EH (cell line): ENCODE results near the gene ATF1.
"Not testable (repeated sequence)": the region's sequence is repeated elsewhere in the genome, so short reads cannot be mapped to it uniquely, and the experiment has no call there.

ENCODE experiments used
- DNase-seq: peaks from one replicate; pipeline ENCODE4 v3.0.0-alpha.2; 2015; ENCODE audit warnings: low read depth

Gene ATF1

GRCh38 chr12:50859621-50860310, 95.9 kb downstream of the ATF1 start:
- DNase-seq = no peak

GRCh38 chr12:50862316-50862715, 98.4 kb downstream of the ATF1 start:
- DNase-seq = peak; percentile 83

GRCh38 chr12:50865266-50865665, 101.4 kb downstream of the ATF1 start:
- DNase-seq = no peak

- DNase-seq = not testable (repeated sequence)
These were observed 105.0 kb downstream of the ATF1 start for GRCh38 chr12:50868881-50869280.
